ENCODE data around the gene HES4. TPM values are rescaled to one million over a fixed set of nuclear protein-coding genes. Genes with fewer than 3 reads are reported as not detected.
A peak's percentile ranks its signal among the peaks of the same experiment; 100 is the strongest.

HES4 gene
- total and polyA plus RNA-seq, 7 experiments from 2014 or later, result 0.22 to 35.0 (median 1.8) TPM; not detected in 2

GRCh38 chr1:1024771-1025699, 25.1 kb upstream of the HES4 start:
- H3K4me3 Mint-ChIP-seq, result no peak overlapping the region
- H3K9me3 ChIP-seq (ENCODE audit: control insufficient read depth in 2 of 3, low read length in 3 of 3), result no peaks in the 10 kb centered on the region
- no peak overlapping the region for H3K4me3 ChIP-seq (ENCODE audit: low read length)
- no peaks in the 10 kb centered on the region for H3K36me3 ChIP-seq (ENCODE audit: control insufficient read depth in 2 of 3, insufficient read depth in 3 of 3, low read length in 3 of 3)
- H3K27ac Mint-ChIP-seq, result no peak overlapping the region
- DNase-seq, result peak in 1 of 9 donors; percentile 8
- peaks cover 0 to 17% (median 0%) of the 10 kb centered on the region in 5 donors for H3K27me3 Mint-ChIP-seq
- CTCF ChIA-PET, result no interaction called here
- ATAC-seq, result no peak
- peaks cover 0 to 9% (median 4%) of the 10 kb centered on the region in 7 donors for H3K4me1 Mint-ChIP-seq
- intact Hi-C loops (cut with micrococcal nuclease), result no loop called here
- no peaks in the 10 kb centered on the region for H3K36me3 Mint-ChIP-seq
- H3K4me1 ChIP-seq (ENCODE audit: control insufficient read depth in 2 of 2, insufficient read depth in 2 of 2, low read length in 2 of 2), result no peaks in the 10 kb centered on the region
- no peak overlapping the region for H3K27ac ChIP-seq (ENCODE audit: low read depth, low read length)
- POLR2A ChIA-PET, result no interaction called here
- H3K9me3 Mint-ChIP-seq, result no peaks in the 10 kb centered on the region
- no peaks in the 10 kb centered on the region for H3K27me3 ChIP-seq (ENCODE audit: control insufficient read depth in 2 of 2, insufficient read depth in 2 of 2, low read length in 2 of 2)

DNA sequence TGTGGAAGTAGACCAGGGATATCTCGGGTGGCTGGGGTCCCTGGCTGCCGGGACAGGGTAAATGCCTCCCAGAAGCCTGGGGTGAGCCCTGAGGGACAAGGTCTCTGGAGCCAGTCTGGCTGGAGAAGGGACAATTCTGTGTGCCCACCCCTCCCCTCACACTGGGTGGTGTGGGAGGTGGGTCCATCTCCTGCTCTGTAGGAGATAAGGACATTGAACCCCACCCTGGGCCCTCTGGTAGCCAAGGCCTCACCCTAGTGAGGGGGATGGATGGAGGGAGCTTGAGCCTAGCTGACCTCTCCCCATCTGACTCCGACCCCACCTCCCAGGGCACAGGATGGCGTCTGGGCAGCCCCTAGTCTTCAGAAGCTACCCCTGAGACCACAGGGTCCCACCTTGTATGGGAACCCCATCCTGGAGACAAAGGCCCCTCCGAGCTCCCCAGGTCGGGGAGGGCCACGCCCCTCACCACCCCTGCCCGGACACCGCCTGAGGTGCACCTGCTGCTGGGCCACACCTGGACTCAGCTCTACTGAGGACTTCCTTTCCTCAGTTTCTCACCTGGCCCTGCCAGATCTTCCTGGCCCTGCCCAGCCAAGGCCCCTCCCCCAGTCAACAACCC, 24.4 kb upstream of the HES4 start:
- no peaks in the 10 kb centered on the region for H3K27me3 ChIP-seq (ENCODE audit: control insufficient read depth in 2 of 2, insufficient read depth in 2 of 2, low read length in 2 of 2)
- DNase-seq, result peak in 1 of 9 donors; percentile 6
- Mint-ChIP-seq H3K27me3 (peaks cover 0 to 17% (median 0%) of the 10 kb centered on the region in 5 donors), H3K27ac (no peak overlapping the region), H3K4me1 (peaks cover 0 to 9% (median 4%) of the 10 kb centered on the region in 7 donors), H3K9me3 (no peaks in the 10 kb centered on the region), H3K4me3 (no peak overlapping the region), H3K36me3 (no peaks in the 10 kb centered on the region)
- no peak overlapping the region for H3K27ac ChIP-seq (ENCODE audit: low read depth, low read length)
- H3K4me1 ChIP-seq (ENCODE audit: control insufficient read depth in 2 of 2, insufficient read depth in 2 of 2, low read length in 2 of 2), result no peaks in the 10 kb centered on the region
- intact Hi-C loops (cut with micrococcal nuclease), result no loop called here
- ChIA-PET CTCF (no interaction called here), POLR2A (no interaction called here)
- no peaks in the 10 kb centered on the region for H3K36me3 ChIP-seq (ENCODE audit: control insufficient read depth in 2 of 3, insufficient read depth in 3 of 3, low read length in 3 of 3)
- H3K9me3 ChIP-seq (ENCODE audit: control insufficient read depth in 2 of 3, low read length in 3 of 3), result no peaks in the 10 kb centered on the region
- no peak overlapping the region for H3K4me3 ChIP-seq (ENCODE audit: low read length)
- no peak for ATAC-seq

DNA sequence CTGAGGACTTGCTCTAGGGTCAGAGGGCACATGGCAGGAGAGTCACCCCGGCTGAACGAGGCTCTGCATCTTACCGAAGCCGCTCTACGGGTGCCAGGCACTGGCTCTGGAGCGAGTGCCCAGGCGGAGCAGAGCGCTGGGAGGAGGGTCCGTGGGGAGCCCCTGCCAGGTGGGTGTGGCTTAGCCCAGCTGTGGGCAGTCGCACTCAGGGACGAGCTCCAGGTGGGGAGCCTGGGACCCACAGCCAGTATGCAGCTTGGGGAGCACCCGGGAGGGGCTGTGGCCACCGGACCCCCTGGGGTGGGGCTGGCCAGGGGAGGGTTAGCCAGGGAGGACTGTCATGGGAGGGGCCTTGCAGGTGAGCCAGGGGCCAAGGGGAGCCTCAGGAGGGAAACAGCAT, 23.8 kb upstream of the HES4 start:
- POLR2A ChIA-PET, result no interaction called here

GRCh38 chr1:1022302-1023009, 22.6 kb upstream of the HES4 start:
- H3K4me3 ChIP-seq (ENCODE audit: low read length), result no peak overlapping the region
- H3K4me3 Mint-ChIP-seq, result peak overlapping the region in 5 of 10 donors; percentile 9 to 68 (median 35)
- DNase-seq (peak in 1 of 9 donors; percentile 8), ATAC-seq (no peak)
- no peaks in the 10 kb centered on the region for H3K36me3 ChIP-seq (ENCODE audit: control insufficient read depth in 2 of 3, insufficient read depth in 3 of 3, low read length in 3 of 3)
- H3K27ac Mint-ChIP-seq, result peak overlapping the region in 1 of 9 donors; percentile 14
- no peaks in the 10 kb centered on the region for H3K9me3 Mint-ChIP-seq
- POLR2A ChIA-PET, result interaction anchor here (1.8 kb wide), 1 partner anchor 15 kb away, joined by 5 read pairs; no protein-coding TSS in a partner anchor
- peaks cover 0 to 13% (median 8%) of the 10 kb centered on the region in 7 donors for H3K4me1 Mint-ChIP-seq
- peaks cover 0 to 6% of the 10 kb centered on the region in 2 donors for H3K4me1 ChIP-seq (ENCODE audit: control insufficient read depth in 2 of 2, insufficient read depth in 2 of 2, low read length in 2 of 2)
- CTCF ChIA-PET, result interaction anchor here (1.3 kb wide), 1 partner anchor 9 kb away, joined by 3 read pairs; the partner anchor contains the start of gene ISG15
- intact Hi-C loops (cut with micrococcal nuclease), result no loop called here
- H3K27ac ChIP-seq (ENCODE audit: low read depth, low read length), result no peak overlapping the region
- no peaks in the 10 kb centered on the region for H3K27me3 ChIP-seq (ENCODE audit: control insufficient read depth in 2 of 2, insufficient read depth in 2 of 2, low read length in 2 of 2)
- H3K9me3 ChIP-seq (ENCODE audit: control insufficient read depth in 2 of 3, low read length in 3 of 3), result no peaks in the 10 kb centered on the region
- H3K36me3 Mint-ChIP-seq, result peaks cover 0 to 1% (median 0%) of the 10 kb centered on the region in 5 donors
- peaks cover 0 to 17% (median 0%) of the 10 kb centered on the region in 5 donors for H3K27me3 Mint-ChIP-seq

More for the DNA sequence above, 23.8 kb upstream of the HES4 start:
- intact Hi-C loops (cut with micrococcal nuclease), result no loop called here
- H3K4me1 Mint-ChIP-seq, result peaks cover 0 to 12% (median 4%) of the 10 kb centered on the region in 7 donors
- H3K27me3 ChIP-seq (ENCODE audit: control insufficient read depth in 2 of 2, insufficient read depth in 2 of 2, low read length in 2 of 2), result no peaks in the 10 kb centered on the region
- CTCF ChIA-PET, result no interaction called here
- peak overlapping the region in 1 of 10 donors; percentile 53 for H3K4me3 Mint-ChIP-seq
- no peak overlapping the region for H3K27ac Mint-ChIP-seq
- H3K27me3 Mint-ChIP-seq, result peaks cover 0 to 17% (median 0%) of the 10 kb centered on the region in 5 donors
- H3K9me3 ChIP-seq (ENCODE audit: control insufficient read depth in 2 of 3, low read length in 3 of 3), result no peaks in the 10 kb centered on the region
- no peak overlapping the region for H3K27ac ChIP-seq (ENCODE audit: low read depth, low read length)
- peaks cover 0 to 6% of the 10 kb centered on the region in 2 donors for H3K4me1 ChIP-seq (ENCODE audit: control insufficient read depth in 2 of 2, insufficient read depth in 2 of 2, low read length in 2 of 2)
- ATAC-seq, result no peak
- no peak for DNase-seq
- no peaks in the 10 kb centered on the region for H3K9me3 Mint-ChIP-seq
- H3K36me3 Mint-ChIP-seq, result no peaks in the 10 kb centered on the region
- no peaks in the 10 kb centered on the region for H3K36me3 ChIP-seq (ENCODE audit: control insufficient read depth in 2 of 3, insufficient read depth in 3 of 3, low read length in 3 of 3)
- no peak overlapping the region for H3K4me3 ChIP-seq (ENCODE audit: low read length)

GRCh38 chr1:1021920-1022259, 22.0 kb upstream of the HES4 start:
- no peaks in the 10 kb centered on the region for H3K36me3 ChIP-seq (ENCODE audit: control insufficient read depth in 2 of 3, insufficient read depth in 3 of 3, low read length in 3 of 3)
- H3K27me3 Mint-ChIP-seq, result peaks cover 0 to 17% (median 0%) of the 10 kb centered on the region in 5 donors
- H3K4me1 Mint-ChIP-seq, result peaks cover 4 to 19% (median 12%) of the 10 kb centered on the region in 7 donors
- no peaks in the 10 kb centered on the region for H3K27me3 ChIP-seq (ENCODE audit: control insufficient read depth in 2 of 2, insufficient read depth in 2 of 2, low read length in 2 of 2)
- H3K36me3 Mint-ChIP-seq, result peaks cover 0 to 6% (median 0%) of the 10 kb centered on the region in 5 donors
- ATAC-seq (no peak), DNase-seq (peak in 1 of 9 donors; percentile 8)
- H3K4me3 ChIP-seq (ENCODE audit: low read length), result no peak overlapping the region
- H3K4me1 ChIP-seq (ENCODE audit: control insufficient read depth in 2 of 2, insufficient read depth in 2 of 2, low read length in 2 of 2), result peaks cover 0 to 6% of the 10 kb centered on the region in 2 donors
- H3K9me3 Mint-ChIP-seq, result peaks cover 0 to 2% (median 0%) of the 10 kb centered on the region in 11 donors
- no peak overlapping the region for H3K27ac ChIP-seq (ENCODE audit: low read depth, low read length)
- ChIA-PET CTCF (interaction anchor here (1.3 to 1.6 kb wide), 2 partner anchors 9 to 18 kb away, joined by 3 to 5 read pairs; partner anchors contain the start of gene ISG15), POLR2A (interaction anchor here (1.8 kb wide), 1 partner anchor 16 kb away, joined by 5 read pairs; no protein-coding TSS in a partner anchor)
- intact Hi-C loops (cut with micrococcal nuclease), result loop anchor here (1.0 to 2.0 kb wide), 2 partner anchors 9 to 19 kb away; partner anchors contain the start of gene ISG15 (in 1 of the 2)
- no peaks in the 10 kb centered on the region for H3K9me3 ChIP-seq (ENCODE audit: control insufficient read depth in 2 of 3, low read length in 3 of 3)
- H3K4me3 Mint-ChIP-seq, result peak overlapping the region in 3 of 10 donors; percentile 12 to 66 (median 34)
- no peak overlapping the region for H3K27ac Mint-ChIP-seq

Measured in naive thymus-derived CD4-positive, alpha-beta T cell (primary cell).